ENCODE measurements around the gene HMCES. TPM values are rescaled to one million over a fixed set of nuclear protein-coding genes. Genes with fewer than 3 reads are reported as not detected.

HMCES gene
- total and polyA plus RNA-seq, 2 of the 13 experiments (the other 11 are each of a cell fraction or from before 2014, with no cell fraction given), result 16.1 to 37.5 TPM

DNA sequence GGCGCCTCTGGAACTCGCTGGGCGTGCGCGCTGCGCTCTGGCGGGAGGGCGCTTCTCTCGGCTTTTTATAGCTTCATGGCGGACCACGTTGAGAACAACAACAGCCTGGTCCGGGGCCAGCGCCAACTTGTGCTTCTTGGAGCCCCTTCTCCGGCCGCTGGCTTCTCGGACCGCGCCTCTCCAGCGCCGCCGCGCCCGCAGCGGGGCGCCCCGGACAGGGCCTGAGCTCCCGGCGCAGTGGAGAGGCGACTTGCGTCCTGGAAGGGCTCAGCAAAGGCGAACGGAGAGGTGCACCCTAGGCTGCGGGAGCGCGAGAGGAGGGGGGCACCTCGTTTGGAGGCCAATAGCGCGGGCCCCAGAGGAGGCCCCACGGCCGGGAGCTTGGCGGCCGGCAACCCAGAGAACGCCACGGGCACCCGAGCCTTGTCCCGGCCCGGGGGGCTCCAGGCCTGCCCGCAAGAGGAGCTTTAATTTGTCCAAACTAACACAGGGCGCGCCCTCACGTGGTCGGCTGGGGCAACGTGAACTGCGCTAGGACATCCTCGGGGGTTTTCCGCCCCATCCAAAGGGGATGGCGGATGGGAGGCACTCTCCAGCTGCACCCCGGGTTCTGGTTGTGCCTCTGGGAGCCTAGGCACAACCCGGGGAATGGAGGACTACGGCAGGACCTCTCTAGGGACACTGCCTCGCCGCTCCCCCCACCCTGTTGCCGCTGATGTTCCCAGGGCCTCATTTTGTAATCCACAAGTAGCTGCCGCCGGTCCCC lies 37.8 kb downstream of the HMCES start (continued):
- TF ChIP-seq, protein P1, sequence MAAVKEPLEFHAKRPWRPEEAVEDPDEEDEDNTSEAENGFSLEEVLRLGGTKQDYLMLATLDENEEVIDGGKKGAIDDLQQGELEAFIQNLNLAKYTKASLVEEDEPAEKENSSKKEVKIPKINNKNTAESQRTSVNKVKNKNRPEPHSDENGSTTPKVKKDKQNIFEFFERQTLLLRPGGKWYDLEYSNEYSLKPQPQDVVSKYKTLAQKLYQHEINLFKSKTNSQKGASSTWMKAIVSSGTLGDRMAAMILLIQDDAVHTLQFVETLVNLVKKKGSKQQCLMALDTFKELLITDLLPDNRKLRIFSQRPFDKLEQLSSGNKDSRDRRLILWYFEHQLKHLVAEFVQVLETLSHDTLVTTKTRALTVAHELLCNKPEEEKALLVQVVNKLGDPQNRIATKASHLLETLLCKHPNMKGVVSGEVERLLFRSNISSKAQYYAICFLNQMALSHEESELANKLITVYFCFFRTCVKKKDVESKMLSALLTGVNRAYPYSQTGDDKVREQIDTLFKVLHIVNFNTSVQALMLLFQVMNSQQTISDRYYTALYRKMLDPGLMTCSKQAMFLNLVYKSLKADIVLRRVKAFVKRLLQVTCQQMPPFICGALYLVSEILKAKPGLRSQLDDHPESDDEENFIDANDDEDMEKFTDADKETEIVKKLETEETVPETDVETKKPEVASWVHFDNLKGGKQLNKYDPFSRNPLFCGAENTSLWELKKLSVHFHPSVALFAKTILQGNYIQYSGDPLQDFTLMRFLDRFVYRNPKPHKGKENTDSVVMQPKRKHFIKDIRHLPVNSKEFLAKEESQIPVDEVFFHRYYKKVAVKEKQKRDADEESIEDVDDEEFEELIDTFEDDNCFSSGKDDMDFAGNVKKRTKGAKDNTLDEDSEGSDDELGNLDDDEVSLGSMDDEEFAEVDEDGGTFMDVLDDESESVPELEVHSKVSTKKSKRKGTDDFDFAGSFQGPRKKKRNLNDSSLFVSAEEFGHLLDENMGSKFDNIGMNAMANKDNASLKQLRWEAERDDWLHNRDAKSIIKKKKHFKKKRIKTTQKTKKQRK (IDR thresholded peaks at IDR 0.05; ENCODE audit: low read length), result no peak
- TF ChIP-seq U2AF2 (IDR thresholded peaks at IDR 0.05; ENCODE audit: low read depth, low read length) (no peak), SNRNP70 (IDR thresholded peaks at IDR 0.05; ENCODE audit: low read depth, low read length) (no peak), EEA1 (CRISPR knock-in tag; IDR thresholded peaks at IDR 0.05; ENCODE audit: borderline replicate concordance) (no peak), ZNF598 (CRISPR knock-in tag; IDR thresholded peaks at IDR 0.05; ENCODE audit: borderline replicate concordance) (peak; percentile 36; the same call in 1 of the 2 replicates), ZSCAN31 (CRISPR knock-in tag; IDR thresholded peaks at IDR 0.05; ENCODE audit: low read depth) (no peak), HNF4A (CRISPR knock-in tag; IDR thresholded peaks at IDR 0.05) (no peak), FOSL1 (CRISPR knock-in tag; IDR thresholded peaks at IDR 0.05; ENCODE audit: borderline replicate concordance) (no peak), ZKSCAN1 (IDR thresholded peaks at IDR 0.05; ENCODE audit: low read length) (peak; percentile 50; the same call in 1 of the 2 replicates), ZBTB42 (CRISPR knock-in tag; IDR thresholded peaks at IDR 0.05) (0 out of 2 replicates have a peak, but pooled peaks have one; percentile 84), ZNF672 (CRISPR knock-in tag; IDR thresholded peaks at IDR 0.05) (no peak), RFX1 (IDR thresholded peaks at IDR 0.05) (no peak), MIER2 (CRISPR knock-in tag; IDR thresholded peaks at IDR 0.05) (no peak), ZFP90 (CRISPR knock-in tag; IDR thresholded peaks at IDR 0.05; ENCODE audit: borderline replicate concordance) (no peak), RFX3 (CRISPR knock-in tag; IDR thresholded peaks at IDR 0.05) (no peak), FOXA3 (CRISPR knock-in tag; IDR thresholded peaks at IDR 0.05) (peak; percentile 43), STAT5B (CRISPR knock-in tag; IDR thresholded peaks at IDR 0.05) (0 out of 2 replicates have a peak, but pooled peaks have one; percentile 36), ZNF101 (CRISPR knock-in tag; IDR thresholded peaks at IDR 0.05; ENCODE audit: borderline replicate concordance, low read depth) (no peak), HNRNPL (IDR thresholded peaks at IDR 0.05; ENCODE audit: low read depth, low read length) (no peak), CBX2 (IDR thresholded peaks at IDR 0.05; ENCODE audit: low read depth, low read length) (no peak), CBX2 (CRISPR knock-in tag; IDR thresholded peaks at IDR 0.05; ENCODE audit: low read depth) (no peak), SMAD9 (CRISPR knock-in tag; IDR thresholded peaks at IDR 0.05) (no peak), ZNF430 (CRISPR knock-in tag; IDR thresholded peaks at IDR 0.05) (no peak)
- TF ChIP-seq, protein P2, sequence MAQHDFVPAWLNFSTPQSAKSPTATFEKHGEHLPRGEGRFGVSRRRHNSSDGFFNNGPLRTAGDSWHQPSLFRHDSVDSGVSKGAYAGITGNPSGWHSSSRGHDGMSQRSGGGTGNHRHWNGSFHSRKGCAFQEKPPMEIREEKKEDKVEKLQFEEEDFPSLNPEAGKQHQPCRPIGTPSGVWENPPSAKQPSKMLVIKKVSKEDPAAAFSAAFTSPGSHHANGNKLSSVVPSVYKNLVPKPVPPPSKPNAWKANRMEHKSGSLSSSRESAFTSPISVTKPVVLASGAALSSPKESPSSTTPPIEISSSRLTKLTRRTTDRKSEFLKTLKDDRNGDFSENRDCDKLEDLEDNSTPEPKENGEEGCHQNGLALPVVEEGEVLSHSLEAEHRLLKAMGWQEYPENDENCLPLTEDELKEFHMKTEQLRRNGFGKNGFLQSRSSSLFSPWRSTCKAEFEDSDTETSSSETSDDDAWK (CRISPR knock-in tag; IDR thresholded peaks at IDR 0.05), result no peak
- TF ChIP-seq, protein P3, sequence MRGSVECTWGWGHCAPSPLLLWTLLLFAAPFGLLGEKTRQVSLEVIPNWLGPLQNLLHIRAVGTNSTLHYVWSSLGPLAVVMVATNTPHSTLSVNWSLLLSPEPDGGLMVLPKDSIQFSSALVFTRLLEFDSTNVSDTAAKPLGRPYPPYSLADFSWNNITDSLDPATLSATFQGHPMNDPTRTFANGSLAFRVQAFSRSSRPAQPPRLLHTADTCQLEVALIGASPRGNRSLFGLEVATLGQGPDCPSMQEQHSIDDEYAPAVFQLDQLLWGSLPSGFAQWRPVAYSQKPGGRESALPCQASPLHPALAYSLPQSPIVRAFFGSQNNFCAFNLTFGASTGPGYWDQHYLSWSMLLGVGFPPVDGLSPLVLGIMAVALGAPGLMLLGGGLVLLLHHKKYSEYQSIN (CRISPR knock-in tag; IDR thresholded peaks at IDR 0.05; ENCODE audit: borderline replicate concordance), result no peak
- TF ChIP-seq, protein P4, sequence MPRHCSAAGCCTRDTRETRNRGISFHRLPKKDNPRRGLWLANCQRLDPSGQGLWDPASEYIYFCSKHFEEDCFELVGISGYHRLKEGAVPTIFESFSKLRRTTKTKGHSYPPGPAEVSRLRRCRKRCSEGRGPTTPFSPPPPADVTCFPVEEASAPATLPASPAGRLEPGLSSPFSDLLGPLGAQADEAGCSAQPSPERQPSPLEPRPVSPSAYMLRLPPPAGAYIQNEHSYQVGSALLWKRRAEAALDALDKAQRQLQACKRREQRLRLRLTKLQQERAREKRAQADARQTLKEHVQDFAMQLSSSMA (CRISPR knock-in tag; IDR thresholded peaks at IDR 0.05), result no peak
